GM19238 (cell line): Measurements from ENCODE around the gene KMT5C.
A peak's percentile ranks its signal among the peaks of the same experiment; 100 is the strongest.
"Not testable (repeated sequence)": the region's sequence is repeated elsewhere in the genome, so short reads cannot be mapped to it uniquely, and the experiment has no call there.

ENCODE experiments used
- DNase-seq: peaks from one replicate; pipeline ENCODE4 v3.0.0; 2011; ENCODE audit warnings: low spot score; ENCODE audit not compliant: insufficient read length

The KMT5C gene

DNA sequence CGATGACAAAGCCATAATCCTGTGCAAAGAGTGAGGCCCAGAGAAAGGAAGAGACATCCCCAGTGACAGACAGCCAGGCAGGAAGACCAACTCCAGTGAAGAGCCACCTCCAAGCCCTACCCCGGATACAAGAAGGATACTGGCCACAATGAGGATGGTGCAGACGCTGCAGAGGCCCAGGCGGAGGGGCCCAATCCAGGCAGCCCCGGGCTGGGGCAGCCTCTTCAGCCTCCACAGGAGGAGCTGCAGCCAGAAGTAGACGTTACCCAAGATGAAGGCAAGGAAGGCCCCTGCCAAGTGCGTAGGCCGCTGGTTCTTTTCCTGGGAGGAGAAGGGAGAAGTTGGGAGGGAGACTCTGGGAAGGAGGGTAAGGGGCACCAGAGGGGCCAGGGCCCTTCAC, 23.0 kb upstream of the KMT5C start:
- DNase-seq: no peak

DNA sequence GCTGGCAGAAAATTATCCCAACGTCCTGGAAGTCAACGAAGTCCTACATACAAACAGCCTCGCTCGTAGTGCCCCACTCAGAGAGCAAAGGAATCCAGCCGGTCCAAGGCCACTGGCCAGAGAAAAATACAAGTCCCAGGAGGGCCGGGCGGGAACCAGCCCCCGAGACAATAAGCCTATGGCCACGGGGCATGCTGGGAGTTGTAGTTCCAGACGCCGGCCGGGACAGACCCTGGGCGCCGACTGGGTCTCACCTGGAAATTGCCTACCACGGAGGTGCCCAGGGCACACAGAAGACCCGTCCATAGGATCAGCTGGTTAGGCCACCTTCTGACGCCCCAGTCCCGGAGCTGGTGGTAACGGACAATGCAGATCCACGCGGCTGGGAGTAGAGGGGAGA, 19.9 kb upstream of the KMT5C start:
- peak; percentile 37 for DNase-seq

DNA sequence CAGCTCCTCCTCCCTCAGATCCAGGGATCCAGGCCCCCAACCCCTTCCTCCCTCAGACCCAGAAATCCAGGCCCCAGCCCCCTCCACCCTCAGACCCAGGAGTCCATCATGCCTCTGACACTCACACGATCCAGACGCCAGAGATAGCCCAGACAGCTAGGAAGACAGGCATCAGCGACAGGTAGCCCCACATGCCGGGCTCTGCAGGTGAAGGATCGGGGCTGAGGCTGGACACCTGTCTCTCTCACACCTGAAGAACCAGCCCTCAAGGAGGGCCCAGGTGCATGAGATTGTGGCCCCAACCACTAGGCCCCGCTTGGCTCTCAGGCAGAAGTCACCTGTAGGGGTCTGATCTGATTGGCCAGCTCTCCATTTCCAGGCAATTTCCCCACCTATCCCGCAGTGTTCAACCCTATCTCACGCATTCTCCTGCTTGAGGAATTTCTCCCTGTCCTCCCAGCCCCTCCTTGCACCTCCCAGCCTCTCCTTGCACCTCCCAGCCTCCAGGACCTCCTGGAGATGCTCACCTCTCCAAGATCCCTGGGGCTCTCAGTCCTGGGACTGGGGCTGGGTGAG, 18.7 kb upstream of the KMT5C start:
- no peak for DNase-seq

DNA sequence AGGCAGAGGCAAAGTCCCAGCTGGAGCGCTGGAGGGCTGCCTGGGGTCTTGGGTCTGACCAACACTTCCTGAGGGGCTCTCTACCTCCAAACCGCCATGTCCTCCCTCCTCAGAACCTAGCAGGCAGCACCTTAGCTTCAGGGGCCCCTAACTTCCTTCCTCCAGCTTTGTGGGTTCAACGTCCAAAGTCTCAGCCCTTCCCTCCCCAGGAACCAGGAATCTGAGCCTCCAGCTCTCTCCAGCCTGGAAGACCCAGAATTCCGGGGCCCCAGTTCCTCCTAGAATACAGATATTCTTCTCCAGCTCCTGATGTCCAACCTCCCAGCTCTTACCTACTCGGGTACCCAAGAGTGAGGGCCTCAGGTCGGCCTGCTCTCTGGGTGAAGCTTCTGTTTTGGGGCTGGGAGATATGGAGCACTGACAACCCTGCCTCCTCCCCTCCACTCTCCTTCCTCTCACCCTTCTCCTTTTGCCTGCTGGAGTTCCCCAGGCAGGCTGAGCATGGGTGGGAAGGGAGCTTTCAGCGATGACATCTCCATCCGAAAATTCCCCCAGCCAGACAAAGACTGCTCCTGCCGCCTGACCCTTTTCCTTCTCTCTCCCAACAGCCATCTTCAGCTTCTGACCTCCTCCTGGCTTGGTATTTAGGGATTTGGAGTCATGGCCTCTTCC, 18.1 kb upstream of the KMT5C start:
- DNase-seq: no peak

DNA sequence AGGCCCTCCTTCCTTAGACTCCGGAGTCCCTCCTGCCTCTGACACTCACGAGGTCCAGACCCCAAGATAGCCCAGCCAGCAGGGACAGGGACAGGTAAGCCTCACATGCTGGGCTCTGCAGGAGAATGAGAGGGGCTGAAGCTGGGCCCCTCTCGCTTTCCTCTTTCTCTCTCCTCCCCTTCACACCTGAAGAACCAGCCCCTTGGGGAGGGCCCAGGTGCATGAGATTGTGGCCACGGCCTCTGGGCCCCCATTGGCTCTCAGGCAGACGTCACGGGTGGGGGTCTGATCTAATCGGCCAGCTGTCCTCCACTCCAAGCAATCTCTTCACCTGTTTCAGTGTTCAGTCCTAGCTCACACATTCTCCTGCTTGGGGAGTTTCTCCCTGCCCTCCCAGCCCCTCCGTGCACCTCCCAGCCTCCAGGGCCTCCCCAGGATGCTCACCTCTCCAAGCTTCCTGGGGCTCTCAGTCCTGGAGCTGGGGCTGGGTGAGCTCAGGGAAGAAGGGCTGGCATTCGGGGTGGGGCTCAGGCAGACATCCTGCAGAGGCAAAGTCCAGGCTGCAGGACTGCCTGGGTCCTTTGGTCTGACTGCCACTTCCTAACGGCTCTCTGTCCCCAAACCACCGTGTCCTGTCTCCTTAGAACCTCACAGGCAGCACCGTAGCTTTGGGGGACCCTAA, 17.3 kb upstream of the KMT5C start:
- no peak for DNase-seq

DNA sequence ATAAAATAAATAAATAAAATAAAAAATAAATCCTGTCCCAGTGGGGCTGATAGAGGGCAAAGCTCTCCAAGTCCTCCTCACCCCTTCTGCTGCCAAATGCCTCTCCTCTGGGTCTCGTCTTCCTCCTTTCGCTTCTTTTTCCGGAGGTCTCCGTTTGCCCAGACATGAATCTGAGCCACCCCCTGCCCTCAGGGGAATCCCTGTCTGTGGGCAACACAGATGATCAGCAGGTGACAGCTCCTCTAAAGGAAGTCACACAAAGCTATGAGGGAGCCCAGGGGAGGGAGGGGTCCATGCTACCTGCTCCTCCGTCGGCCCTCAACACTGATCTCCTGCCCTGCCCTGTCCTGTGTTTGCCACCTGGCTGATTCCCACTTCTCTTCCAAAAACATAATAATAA, 15.0 kb upstream of the KMT5C start:
- no peak for DNase-seq

DNA sequence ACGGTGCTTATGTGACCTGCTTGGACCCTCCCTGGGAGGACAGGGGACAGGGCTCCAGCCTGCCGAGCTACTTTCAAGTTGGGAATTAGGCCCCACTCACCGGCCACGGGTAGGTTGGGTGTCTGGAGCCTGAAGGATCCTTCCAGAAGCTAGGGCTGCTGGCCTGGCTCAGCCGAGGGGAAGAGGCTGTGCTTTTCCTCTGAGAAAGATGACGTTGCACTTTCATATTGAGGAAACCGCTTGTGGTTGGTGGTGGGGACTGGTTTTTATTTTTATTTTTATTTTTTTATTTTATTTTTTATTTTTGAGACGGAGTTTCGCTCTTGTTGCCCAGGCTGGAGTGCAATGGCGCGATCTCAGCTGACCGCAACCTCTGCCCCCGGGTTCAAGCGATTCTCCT, 14.5 kb upstream of the KMT5C start, which contains the start of gene TMEM150B:
Gene TMEM150B (minus strand): TSS at position 170 of the 400 bp plus-strand sequence. CDS start 4,305 bp downstream, outside the sequence.
- DNase-seq: no peak

DNA sequence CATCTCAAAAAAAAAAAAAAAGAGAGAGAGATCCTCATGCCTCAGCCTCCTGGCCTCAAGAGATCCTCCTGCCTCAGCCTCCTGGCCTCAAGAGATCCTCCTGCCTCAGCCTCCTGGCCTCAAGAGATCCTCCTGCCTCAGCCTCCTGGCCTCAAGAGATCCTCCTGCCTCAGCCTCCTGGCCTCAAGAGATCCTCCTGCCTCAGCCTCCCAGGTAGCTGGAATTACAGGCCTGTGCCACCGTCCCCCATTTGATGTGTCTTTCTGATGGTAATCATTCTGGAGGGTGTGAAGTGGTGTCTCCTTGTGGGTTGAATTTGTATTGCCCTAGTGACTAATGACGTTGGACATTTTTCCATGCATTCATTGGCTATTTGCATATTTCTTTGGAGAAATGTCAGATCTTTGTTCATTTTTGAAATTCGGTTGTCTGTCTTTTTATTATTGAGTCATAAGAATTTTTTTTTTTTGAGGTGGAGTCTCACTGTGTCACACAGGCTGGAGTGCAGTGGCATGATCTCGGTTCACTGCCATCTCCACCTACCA, 10.8 kb upstream of the KMT5C start:
- not testable (repeated sequence) for DNase-seq

DNA sequence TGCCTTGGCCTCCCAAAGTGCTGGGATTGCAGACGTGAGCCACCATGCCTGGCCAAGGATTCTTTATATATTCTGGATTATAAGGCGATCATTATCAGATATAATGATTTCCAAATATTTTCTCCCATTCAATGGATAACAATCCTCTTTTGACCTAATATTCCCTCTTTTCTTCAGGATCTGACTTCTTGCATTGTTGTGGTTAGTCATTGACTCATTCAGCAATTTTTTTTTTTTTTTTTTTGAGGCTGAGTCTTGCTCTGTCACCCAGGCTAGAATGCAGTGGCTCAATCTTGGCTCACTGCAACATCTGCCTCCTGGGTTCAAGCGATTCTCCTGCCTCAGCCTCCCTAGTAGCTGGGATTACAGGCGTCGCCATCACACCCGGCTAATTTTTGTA, 9.9 kb upstream of the KMT5C start:
- DNase-seq: not testable (repeated sequence)

DNA sequence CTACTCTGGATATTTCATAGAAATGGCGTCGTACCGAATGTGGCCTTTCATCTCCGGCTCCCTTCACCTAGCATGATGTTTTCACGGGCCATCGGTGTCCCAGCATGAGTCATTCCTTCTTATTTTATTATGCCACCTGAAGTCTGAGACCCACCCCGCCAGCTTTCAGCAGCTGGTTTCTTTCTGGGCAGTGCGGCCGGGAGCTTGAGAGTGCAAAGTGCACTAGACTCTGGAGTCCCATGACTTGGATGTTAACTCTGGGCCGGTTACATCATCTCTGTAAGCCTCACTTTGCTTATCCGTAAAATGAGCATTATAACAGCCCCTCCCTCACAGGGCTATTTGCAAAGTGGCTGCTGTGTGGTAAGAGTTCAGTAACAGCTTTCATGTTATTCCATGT, 5.8 kb upstream of the KMT5C start:
- no peak for DNase-seq

DNA sequence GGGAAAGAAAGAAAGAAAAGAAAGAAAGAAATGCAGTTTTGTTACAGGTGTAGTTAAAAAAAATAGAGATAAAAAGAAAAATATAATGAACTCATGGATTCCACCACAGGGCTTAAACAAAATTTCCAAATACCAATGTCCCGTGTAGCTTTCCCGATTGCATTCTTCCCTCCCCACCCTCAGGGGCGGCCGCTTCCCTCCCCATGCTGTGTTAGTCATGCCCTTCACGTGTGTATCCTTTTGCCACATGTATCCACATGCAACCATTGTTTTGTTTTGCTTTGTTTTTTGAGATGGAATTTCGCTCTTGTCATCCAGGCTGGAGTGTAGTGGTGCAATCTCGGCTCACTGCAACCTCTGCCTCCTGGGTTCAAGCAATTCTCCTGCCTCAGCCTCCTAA, 3.6 kb upstream of the KMT5C start:
- no peak for DNase-seq

DNA sequence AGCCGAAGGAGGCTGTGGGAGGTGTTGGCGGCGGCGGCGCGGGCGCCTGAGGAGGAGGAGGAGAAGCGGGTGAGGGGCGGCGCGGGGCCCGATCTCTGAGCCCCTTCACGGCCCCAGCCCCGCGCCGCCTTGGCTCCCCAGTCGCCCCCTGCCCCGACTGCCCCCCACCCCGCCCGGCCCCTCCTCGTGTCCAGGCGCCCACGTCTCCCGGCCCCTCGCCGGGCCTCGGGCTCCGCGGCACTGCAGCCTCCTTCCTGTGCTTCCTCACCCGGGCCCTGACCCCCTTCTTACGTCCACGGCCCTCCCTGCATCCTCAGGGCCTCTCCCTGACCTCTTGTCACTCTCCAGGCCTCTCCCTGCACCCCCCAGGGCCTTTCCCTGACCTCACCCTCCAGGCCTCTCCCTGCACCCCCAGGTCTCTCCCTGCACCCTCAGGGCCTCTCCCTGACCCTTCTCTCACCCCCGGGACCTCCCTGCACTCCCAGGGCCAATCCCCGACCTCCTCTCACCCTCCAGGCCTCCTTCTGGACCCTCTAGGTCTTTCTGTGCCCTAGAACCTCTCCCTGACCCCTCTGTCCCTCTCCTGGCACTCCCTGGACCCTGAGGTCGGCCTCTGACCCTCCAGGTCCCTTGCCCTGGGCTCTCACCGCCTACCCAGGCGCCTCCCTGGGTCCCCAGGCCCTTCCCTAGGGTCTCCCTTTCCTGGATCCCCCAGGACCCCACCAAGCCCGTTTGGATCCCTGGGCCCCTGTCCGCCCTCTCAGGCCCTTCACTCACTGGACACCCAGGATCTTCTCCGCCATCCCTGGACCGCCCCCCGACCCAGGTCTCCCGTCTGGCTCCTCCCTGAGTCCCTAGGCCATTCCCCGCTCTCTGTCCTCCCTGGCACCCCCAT, 460 bp downstream of the KMT5C start:
- DNase-seq: no peak

DNA sequence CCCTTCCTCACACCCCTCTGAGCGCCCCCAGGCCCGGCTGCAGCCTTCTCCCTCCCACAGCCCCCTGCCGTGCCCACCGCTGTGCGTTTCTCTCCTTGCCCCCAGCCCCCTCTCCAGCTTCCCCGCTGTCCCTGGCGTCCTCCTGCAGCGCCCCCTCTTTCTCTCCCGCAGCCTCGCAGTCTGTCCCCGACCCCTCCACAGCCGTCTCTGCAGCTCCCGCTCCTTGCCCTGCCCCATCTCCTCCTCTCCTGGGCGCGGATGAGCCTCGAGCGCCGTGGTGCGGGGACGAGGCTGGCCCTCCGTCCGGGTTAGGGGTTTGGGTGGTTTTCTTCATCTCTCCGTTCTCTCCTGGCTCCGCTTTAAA, 1.1 kb downstream of the KMT5C start:
- no peak for DNase-seq

DNA sequence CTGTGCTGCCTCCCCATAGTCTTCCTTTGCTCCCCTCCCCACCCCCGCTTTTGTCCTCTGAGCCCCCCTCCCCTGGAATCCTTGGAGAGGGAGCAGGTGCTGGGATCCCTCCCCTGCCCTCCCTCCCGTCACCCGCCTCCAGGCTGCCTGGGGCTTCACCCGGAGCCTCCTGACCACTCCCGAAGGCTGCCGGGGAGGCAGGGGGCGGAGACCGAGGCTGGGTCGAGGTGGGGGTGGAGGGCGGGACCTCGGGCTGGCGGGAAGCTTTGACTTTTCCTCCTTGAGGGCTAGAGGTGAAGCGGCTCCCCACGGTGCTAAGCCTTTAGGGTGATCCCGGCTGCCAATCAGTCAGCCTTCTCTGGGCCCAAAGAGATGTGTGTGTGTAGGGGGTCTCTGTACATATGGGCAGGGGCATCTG, 1.5 kb downstream of the KMT5C start:
- peak; percentile 92 for DNase-seq

DNA sequence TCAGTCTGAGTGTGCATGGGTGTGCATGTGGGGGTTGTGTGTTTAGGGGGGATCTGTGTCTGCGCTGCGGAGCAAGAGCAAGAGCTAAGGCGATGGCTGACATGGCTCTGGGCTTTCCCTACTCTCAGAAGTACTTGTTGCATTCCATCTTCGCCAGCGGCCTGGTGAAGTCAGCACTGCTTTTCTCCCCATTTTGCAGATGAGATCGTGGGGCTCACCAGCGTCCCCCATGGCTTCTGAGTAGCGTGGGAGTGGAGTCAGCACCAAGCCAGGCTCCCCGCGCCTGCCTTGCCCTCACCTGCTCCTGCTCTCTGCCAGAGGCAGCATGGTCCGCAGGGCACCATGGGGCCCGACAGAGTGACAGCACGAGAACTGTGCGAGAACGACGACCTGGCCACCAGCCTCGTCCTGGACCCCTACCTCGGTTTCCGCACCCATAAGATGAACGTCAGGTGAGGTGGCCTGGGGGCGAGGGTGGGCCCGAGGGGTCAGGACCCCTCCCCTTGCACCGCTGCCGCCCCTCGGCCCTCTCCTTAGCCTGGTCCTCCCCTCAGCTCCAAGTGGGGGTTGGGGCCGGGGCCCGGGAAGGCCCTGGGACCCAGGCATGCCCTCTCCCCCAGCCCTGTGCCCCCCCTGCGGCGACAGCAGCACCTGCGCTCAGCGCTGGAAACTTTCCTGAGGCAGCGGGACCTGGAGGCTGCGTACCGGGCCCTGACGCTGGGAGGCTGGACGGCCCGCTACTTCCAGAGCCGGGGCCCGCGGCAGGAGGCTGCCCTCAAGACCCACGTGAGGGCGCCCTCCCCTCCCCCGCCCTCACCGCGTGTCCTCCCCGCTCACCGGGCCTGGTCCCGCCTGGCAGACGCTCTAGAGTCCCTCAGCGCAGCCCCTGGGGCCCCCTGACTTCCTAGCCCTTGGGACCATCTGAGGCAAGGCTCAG, 2.2 kb downstream of the KMT5C start:
- DNase-seq: no peak

DNA sequence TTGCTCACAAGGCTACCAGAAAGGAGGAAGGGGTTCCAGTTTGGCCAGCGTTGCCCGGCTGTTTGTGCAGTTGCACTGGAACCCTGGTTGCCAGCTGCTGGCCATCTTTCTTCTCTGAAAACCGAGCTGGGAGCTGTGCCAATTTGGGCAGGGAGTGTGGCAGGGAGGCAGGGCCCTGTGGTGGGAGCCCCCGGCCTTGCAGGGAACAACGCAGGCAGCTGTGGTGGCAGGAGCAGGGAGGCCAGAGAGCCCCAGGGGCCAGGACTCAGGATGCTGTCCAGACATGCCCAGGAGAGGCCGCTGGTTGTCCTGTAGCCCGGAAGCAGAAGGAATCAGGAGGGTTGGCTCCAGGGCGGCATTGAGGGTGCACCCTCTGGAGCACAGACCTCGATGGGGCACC, 4.8 kb downstream of the KMT5C start:
- DNase-seq: no peak

DNA sequence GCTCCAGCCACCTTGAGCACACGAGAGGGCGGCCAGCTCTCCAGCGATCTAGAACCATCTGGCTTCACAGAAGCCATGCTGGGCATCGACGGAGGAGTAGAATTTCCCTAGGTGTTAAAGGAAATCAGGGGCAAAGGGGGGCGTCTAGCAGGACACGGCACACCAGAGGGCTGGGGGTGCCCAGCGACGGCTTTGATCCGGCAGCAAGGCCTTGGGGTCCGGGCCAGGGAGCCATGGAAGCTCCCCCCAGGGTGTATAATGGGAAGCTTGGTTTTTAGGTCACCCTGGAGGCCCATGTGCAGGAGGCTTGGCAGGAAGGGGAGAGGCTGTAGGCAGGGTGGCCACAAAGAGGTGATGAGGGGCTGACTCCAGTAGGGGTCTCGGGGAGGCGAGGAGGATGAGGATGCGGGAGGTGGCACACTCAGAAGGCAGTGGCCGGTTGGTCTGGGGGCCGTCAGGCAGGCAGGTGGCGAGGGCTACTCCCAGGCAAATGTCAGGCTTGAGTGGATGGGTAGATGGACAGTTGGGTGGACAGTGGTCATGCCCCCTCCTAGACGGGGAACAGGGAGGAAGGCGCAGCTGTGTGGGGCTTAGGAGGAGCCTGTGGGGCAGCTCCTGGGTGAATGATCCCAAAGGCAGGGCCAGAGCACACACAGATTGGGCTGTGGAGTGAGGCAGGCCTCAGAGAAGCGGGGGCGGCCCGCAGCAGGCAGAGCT, 5.6 kb downstream of the KMT5C start:
- DNase-seq: no peak

DNA sequence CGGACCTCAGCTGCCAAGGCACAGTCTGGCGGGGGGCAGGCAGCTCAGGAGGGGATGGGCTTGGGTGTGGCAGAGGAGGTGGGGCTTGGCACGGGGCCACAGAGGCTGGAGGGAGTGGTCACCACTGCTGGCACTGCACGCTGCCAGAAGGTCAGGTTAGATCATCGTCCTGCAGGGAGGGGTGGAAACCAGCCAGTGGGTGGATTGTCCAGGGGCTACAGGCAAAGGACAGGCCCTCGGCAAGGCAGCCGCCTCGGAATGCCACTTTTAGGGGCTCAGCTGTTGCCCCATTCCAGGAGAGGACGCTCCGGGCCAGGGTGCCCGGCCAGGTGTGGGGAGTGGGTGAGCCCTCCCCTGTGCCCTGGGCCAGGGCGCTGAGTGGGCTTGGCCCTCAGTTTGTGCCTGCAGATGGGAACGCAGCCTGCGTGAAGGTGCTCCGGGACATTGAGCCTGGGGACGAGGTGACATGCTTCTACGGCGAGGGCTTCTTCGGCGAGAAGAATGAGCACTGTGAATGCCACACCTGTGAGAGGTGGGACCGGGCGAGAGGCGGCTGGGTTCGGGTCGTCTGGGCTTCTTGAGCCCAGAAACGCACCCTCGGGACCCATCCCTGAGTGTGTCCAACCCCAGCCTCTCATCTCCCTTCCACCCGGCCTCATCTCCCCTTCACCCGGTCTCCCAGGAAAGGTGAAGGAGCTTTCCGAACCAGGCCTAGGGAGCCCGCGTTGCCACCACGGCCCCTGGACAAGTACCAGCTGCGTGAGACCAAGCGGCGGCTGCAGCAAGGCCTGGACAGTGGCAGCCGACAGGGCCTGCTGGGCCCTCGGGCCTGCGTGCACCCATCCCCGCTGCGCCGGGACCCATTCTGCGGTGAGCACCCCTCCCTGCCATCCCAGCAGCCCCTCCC, 6.4 kb downstream of the KMT5C start:
- DNase-seq: no peak
